ENCODE data around the gene NAV2. TPM values are rescaled to one million over a fixed set of nuclear protein-coding genes. Genes with fewer than 3 reads are reported as not detected.

NAV2 gene
- total RNA-seq, 1 donor from 2014 or later = 44.8 TPM

GRCh38 chr11:19974886-19975285 lies 262.2 kb downstream of the NAV2 start:
- no peak for ATAC-seq
- Histone ChIP-seq H3K27ac (no peak overlapping the region), H3K4me3 (no peak overlapping the region), H3K36me3 (no peaks in the 10 kb centered on the region), H3K27me3 (no peaks in the 10 kb centered on the region), H3K9me3 (no peaks in the 10 kb centered on the region), H3K4me1 (peaks cover 12% of the 10 kb centered on the region)
- no peak for DNase-seq
- no peak for TF ChIP-seq CTCF (IDR thresholded peaks at IDR 0.05)
- intact Hi-C loops (cut with DNase I) = no loop called here

- ATAC-seq = no peak
These were observed 262.9 kb downstream of the NAV2 start for GRCh38 chr11:19975414-19975990.

GRCh38 chr11:19976281-19976941 lies 263.8 kb downstream of the NAV2 start:
- ATAC-seq = no peak

More at GRCh38 chr11:19975414-19975990, 262.9 kb downstream of the NAV2 start:
- DNase-seq = no peak
- Histone ChIP-seq H3K4me1 (peaks cover 18% of the 10 kb centered on the region), H3K4me3 (no peak overlapping the region), H3K27ac (no peak overlapping the region), H3K27me3 (no peaks in the 10 kb centered on the region), H3K36me3 (no peaks in the 10 kb centered on the region), H3K9me3 (no peaks in the 10 kb centered on the region)
- intact Hi-C loops (cut with DNase I) = no loop called here
- no peak for TF ChIP-seq CTCF (IDR thresholded peaks at IDR 0.05)

GRCh38 chr11:19977941-19978340 lies 265.3 kb downstream of the NAV2 start:
- no peaks in the 10 kb centered on the region for H3K27me3 ChIP-seq
- no peak overlapping the region for H3K4me3 ChIP-seq
- H3K27ac ChIP-seq = no peak overlapping the region
- ATAC-seq = no peak
- H3K36me3 ChIP-seq = no peaks in the 10 kb centered on the region
- intact Hi-C loops (cut with DNase I) = no loop called here
- H3K9me3 ChIP-seq = no peaks in the 10 kb centered on the region
- TF ChIP-seq CTCF (IDR thresholded peaks at IDR 0.05) = no peak
- H3K4me1 ChIP-seq = peaks cover 30% of the 10 kb centered on the region
- DNase-seq = no peak

More at GRCh38 chr11:19976281-19976941, 263.8 kb downstream of the NAV2 start:
- Histone ChIP-seq H3K4me1 (peaks cover 25% of the 10 kb centered on the region), H3K27me3 (no peaks in the 10 kb centered on the region), H3K4me3 (no peak overlapping the region), H3K9me3 (no peaks in the 10 kb centered on the region), H3K36me3 (no peaks in the 10 kb centered on the region), H3K27ac (no peak overlapping the region)
- TF ChIP-seq CTCF (IDR thresholded peaks at IDR 0.05) = no peak
- intact Hi-C loops (cut with DNase I) = no loop called here
- no peak for DNase-seq

- H3K36me3 ChIP-seq = no peaks in the 10 kb centered on the region
- no peak overlapping the region for H3K4me3 ChIP-seq
- DNase-seq = peak; percentile 68
- ATAC-seq = peak; percentile 87
- H3K4me1 ChIP-seq = peaks cover 31% of the 10 kb centered on the region
- intact Hi-C loops (cut with DNase I) = no loop called here
- TF ChIP-seq CTCF (IDR thresholded peaks at IDR 0.05) = no peak
- no peaks in the 10 kb centered on the region for H3K27me3 ChIP-seq
- peak overlapping the region; percentile 15 for H3K27ac ChIP-seq
- no peaks in the 10 kb centered on the region for H3K9me3 ChIP-seq
These were observed 266.3 kb downstream of the NAV2 start for GRCh38 chr11:19978668-19979518.

Measured in upper lobe of right lung (tissue), 1 donor.